PC-3 (cell line): Measurements from ENCODE around the gene MTIF3.

Source experiments
- CTCF ChIP-seq: fragments of 300-600 bp; sonication (generic); conservative IDR thresholded peaks from 2 replicates; pipeline ENCODE4 v1.5.1; 2017; ENCODE audit warnings: antibody characterized with exemption, low read depth, mild to moderate bottlenecking, low read length
- EZH2 ChIP-seq: fragments of 300-600 bp; sonication (generic); IDR thresholded peaks from one replicate; pipeline ENCODE4 v1.6.1; 2017; ENCODE audit warnings: antibody characterized with exemption, mild to moderate bottlenecking, low read length; ENCODE audit not compliant: unreplicated experiment

- peak; percentile 72 for TF ChIP-seq CTCF
- no peak for TF ChIP-seq EZH2
These were observed 44.0 kb downstream of the MTIF3 start for GRCh38 chr13:27406178-27406939.
